GM19099 (cell line): ENCODE data around the gene RASSF8.
A peak's percentile ranks its signal among the peaks of the same experiment; 100 is the strongest.

Experiments
- POLR2A ChIP-seq: IDR thresholded peaks from 3 replicates; pipeline ENCODE4 v1.6.1; 2011; ENCODE audit warnings: low read depth; ENCODE audit not compliant: insufficient read length; ENCODE audit errors: extremely low read depth

The RASSF8 gene

GRCh38 chr12:26113181-26113654 lies 154.7 kb downstream of the RASSF8 start:
- no peak for TF ChIP-seq POLR2A

GRCh38 chr12:26113853-26114719 lies 155.6 kb downstream of the RASSF8 start:
- peak; percentile 70 for TF ChIP-seq POLR2A

GRCh38 chr12:26114720-26115401 lies 156.4 kb downstream of the RASSF8 start:
- TF ChIP-seq POLR2A: no peak

- TF ChIP-seq POLR2A: no peak
Observed at GRCh38 chr12:26116829-26117715, 158.6 kb downstream of the RASSF8 start.

- no peak for TF ChIP-seq POLR2A
Observed at GRCh38 chr12:26118308-26118707, 159.8 kb downstream of the RASSF8 start.

GRCh38 chr12:26119391-26119989 lies 161.0 kb downstream of the RASSF8 start:
- no peak for TF ChIP-seq POLR2A

GRCh38 chr12:26120561-26121274 lies 162.2 kb downstream of the RASSF8 start:
- no peak for TF ChIP-seq POLR2A

- TF ChIP-seq POLR2A: no peak
Observed at GRCh38 chr12:26121323-26122060, 163.0 kb downstream of the RASSF8 start.

GRCh38 chr12:26122061-26122680 lies 163.7 kb downstream of the RASSF8 start:
- TF ChIP-seq POLR2A: no peak

- peak; percentile 14 for TF ChIP-seq POLR2A
Observed at GRCh38 chr12:26122681-26123481, 164.4 kb downstream of the RASSF8 start.

GRCh38 chr12:26123482-26123980 lies 165.0 kb downstream of the RASSF8 start:
- TF ChIP-seq POLR2A: no peak
